HepG2 (cell line): Measurements from ENCODE around the gene CLMP. TPM values are rescaled to one million over a fixed set of nuclear protein-coding genes. Genes with fewer than 3 reads are reported as not detected.

Experiments used
- ARID4A ChIP-seq: sonication (generic); formaldehyde crosslinking; IDR thresholded peaks from 2 replicates; pipeline ENCODE4 v1.5.0; 2020; ENCODE audit warnings: mild to moderate bottlenecking, missing genetic modification reagents, borderline replicate concordance
- HDAC1 ChIP-seq: sonication (generic); formaldehyde crosslinking; IDR thresholded peaks from 2 replicates; pipeline ENCODE4 v1.5.1; 2020; ENCODE audit warnings: mild to moderate bottlenecking, missing genetic modification reagents
- JUN ChIP-seq: sonication (generic); formaldehyde crosslinking; IDR thresholded peaks from 2 replicates; pipeline ENCODE4 v1.4.0; 2020; ENCODE audit warnings: mild to moderate bottlenecking, missing genetic modification reagents
- KLF11 ChIP-seq: IDR thresholded peaks from 2 replicates; pipeline ENCODE4 v1.6.1; 2016; ENCODE audit warnings: missing compliant biosample characterization
- NFE2L1 ChIP-seq: sonication (generic); formaldehyde crosslinking; IDR thresholded peaks from 2 replicates; pipeline ENCODE4 v1.4.0; 2020; ENCODE audit warnings: missing genetic modification reagents, mild to moderate bottlenecking, borderline replicate concordance
- REL ChIP-seq: sonication (generic); formaldehyde crosslinking; conservative IDR thresholded peaks from 2 replicates; pipeline ENCODE4 v1.8.0; 2022; ENCODE audit warnings: mild to moderate bottlenecking, missing genetic modification reagents, moderate library complexity
- ZNF17 ChIP-seq: sonication (generic); formaldehyde crosslinking; IDR thresholded peaks from 2 replicates; pipeline ENCODE4 v1.5.0; 2020; ENCODE audit warnings: mild to moderate bottlenecking, missing genetic modification reagents
- ZNF280D ChIP-seq: sonication (generic); formaldehyde crosslinking; IDR thresholded peaks from 2 replicates; pipeline ENCODE4 v1.5.1; 2020; ENCODE audit warnings: mild to moderate bottlenecking, missing genetic modification reagents
- polyA plus RNA-seq, 8 experiments: library from polyadenylated mRNA; depleted of rRNA in 3 of 8; stranded (reverse) in 7 of 8; unstranded in 1 of 8; fragments of >200 nt; fragmentation: Illumina TruSeq in 4 of 8; extraction: Trizol in 4 of 8; gene quantifications; 2 replicates each; pipeline versions ENCODE4 v1.2.1 to v1.2.3, GENCODE V29; 2011 to 2016; ENCODE audit warnings: low read depth in 4 of 8, missing spikeins in 1 of 8, mixed read lengths in 1 of 8; ENCODE audit not compliant: insufficient read depth in 1 of 8
- total RNA-seq, 5 experiments: library from RNA; depleted of rRNA; stranded (reverse); fragments of >200 nt; fragmentation: Illumina TruSeq; extraction: Trizol; gene quantifications; 2 replicates each; pipeline ENCODE4 v1.2.3, GENCODE V29; 2016; ENCODE audit warnings: low read depth in 1 of 5

Gene CLMP
- total and polyA plus RNA-seq, 2 of the 13 experiments (the other 11 are each of a cell fraction or from before 2014, with no cell fraction given): not detected

GRCh38 chr11:123062158-123062891, 132.7 kb downstream of the CLMP start (continued):
- TF ChIP-seq ARID4A (no peak; the same call in 1 of the 2 replicates), KLF11 (CRISPR knock-in tag) (peak; percentile 74; the same call in 1 of the 2 replicates), NFE2L1 (CRISPR knock-in tag) (no peak), ZNF280D (CRISPR knock-in tag) (no peak), HDAC1 (peak; percentile 39), REL (CRISPR knock-in tag) (no peak), ZNF17 (CRISPR knock-in tag) (no peak), JUN (CRISPR knock-in tag) (peak; percentile 47; the same call in 1 of the 2 replicates)
- TF ChIP-seq, all 625 proteins: peak for 203
